ENCODE results near the gene HOGA1. TPM values are rescaled to one million over a fixed set of nuclear protein-coding genes. Genes with fewer than 3 reads are reported as not detected.

The HOGA1 gene
- total and polyA plus RNA-seq, 4 donors, result 21.7 to 31.4 (median 22.8) TPM

DNA sequence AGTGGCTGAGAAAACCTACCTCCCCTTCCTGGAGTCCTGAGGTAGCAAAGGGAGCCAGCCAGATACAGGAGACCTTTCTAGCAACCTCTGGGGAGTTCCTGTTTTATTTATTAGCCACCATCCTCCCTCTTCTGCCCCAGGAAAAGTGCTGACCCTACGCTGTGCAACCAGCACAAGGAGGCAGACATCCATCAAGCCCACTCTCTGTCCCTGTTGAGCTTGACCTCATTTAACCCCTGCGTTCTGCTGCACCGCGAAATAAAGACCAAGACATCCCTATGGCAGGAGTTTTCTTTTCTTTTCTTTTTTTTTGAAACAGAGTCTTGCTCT, 37.0 kb upstream of the HOGA1 start:
- no peak for DNase-seq (ENCODE audit: low spot score)
- TF ChIP-seq CTCF (IDR thresholded peaks at IDR 0.05; ENCODE audit: low read depth, low read length, missing input control) (no peak), MAX (IDR thresholded peaks at IDR 0.05) (no peak), RAD21 (IDR thresholded peaks at IDR 0.05) (no peak), NR2F2 (IDR thresholded peaks at IDR 0.05) (no peak), HNF4A (conservative IDR thresholded peaks at IDR 0.05) (no peak), SP1 (IDR thresholded peaks at IDR 0.05) (no peak), GABPA (IDR thresholded peaks at IDR 0.05 in 1 of 2, conservative IDR thresholded peaks at IDR 0.05 in 1 of 2) (no peak), YY1 (IDR thresholded peaks at IDR 0.05) (no peak), RXRA (IDR thresholded peaks at IDR 0.05) (no peak), EGR1 (IDR thresholded peaks at IDR 0.05; ENCODE audit: low read depth in 2 of 2) (no peak), HNF4G (IDR thresholded peaks at IDR 0.05) (no peak), JUND (IDR thresholded peaks at IDR 0.05) (no peak)
- TF ChIP-seq, protein P1, sequence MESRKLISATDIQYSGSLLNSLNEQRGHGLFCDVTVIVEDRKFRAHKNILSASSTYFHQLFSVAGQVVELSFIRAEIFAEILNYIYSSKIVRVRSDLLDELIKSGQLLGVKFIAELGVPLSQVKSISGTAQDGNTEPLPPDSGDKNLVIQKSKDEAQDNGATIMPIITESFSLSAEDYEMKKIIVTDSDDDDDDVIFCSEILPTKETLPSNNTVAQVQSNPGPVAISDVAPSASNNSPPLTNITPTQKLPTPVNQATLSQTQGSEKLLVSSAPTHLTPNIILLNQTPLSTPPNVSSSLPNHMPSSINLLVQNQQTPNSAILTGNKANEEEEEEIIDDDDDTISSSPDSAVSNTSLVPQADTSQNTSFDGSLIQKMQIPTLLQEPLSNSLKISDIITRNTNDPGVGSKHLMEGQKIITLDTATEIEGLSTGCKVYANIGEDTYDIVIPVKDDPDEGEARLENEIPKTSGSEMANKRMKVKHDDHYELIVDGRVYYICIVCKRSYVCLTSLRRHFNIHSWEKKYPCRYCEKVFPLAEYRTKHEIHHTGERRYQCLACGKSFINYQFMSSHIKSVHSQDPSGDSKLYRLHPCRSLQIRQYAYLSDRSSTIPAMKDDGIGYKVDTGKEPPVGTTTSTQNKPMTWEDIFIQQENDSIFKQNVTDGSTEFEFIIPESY (IDR thresholded peaks at IDR 0.05), result no peak
- 82% methylated on average over 4 of the region's 4 CpGs for WGBS
- no peak overlapping the region for H3K27ac ChIP-seq (ENCODE audit: low read depth in 1 of 2, low read length in 2 of 2)
- H3K27me3 ChIP-seq (ENCODE audit: control insufficient read depth in 4 of 4, insufficient read depth in 4 of 4, low read length in 3 of 4), result no peaks in the 10 kb centered on the region
- H3K9me3 ChIP-seq (ENCODE audit: control insufficient read depth in 4 of 4, low read length in 3 of 4), result no peaks in the 10 kb centered on the region
- H3K36me3 ChIP-seq (ENCODE audit: control insufficient read depth in 4 of 4, insufficient read depth in 3 of 4, low read depth in 1 of 4, low read length in 3 of 4), result peaks cover 0 to 2% (median 0%) of the 10 kb centered on the region in 4 donors
- peaks cover 0 to 2% (median 0%) of the 10 kb centered on the region in 4 donors for H3K4me1 ChIP-seq (ENCODE audit: control insufficient read depth in 4 of 4, insufficient read depth in 4 of 4, low read length in 3 of 4)
- H3K4me3 ChIP-seq (ENCODE audit: low read depth in 1 of 3, low read length in 3 of 3), result no peak overlapping the region
- no peak overlapping the region for H3K9ac ChIP-seq (ENCODE audit: low read depth in 1 of 2, low read length in 2 of 2)

DNA sequence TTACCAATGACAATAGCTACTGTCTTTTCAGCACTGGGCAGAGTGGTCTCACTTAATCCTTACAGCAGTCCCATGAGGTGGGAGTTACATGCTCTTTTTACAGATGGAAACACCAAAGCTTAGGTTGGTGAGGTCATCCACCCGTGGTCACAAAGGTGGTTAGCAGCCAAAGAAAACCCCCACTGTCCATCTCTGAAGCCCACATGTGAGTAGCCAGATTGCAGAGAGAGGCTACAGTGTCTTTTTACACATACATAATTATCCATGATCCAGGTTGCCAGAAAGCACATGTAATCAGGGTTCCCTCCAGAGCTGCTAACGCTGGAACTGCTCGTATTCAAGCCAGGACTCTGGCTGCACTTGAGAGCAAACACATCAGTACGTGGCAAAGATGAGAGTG, 36.2 kb upstream of the HOGA1 start:
- no peak overlapping the region for H3K4me3 ChIP-seq (ENCODE audit: low read depth in 1 of 3, low read length in 3 of 3)
- H3K4me1 ChIP-seq (ENCODE audit: control insufficient read depth in 4 of 4, insufficient read depth in 4 of 4, low read length in 3 of 4), result no peaks in the 10 kb centered on the region
- TF ChIP-seq ATF3 (IDR thresholded peaks at IDR 0.05) (no peak), HNF4A (conservative IDR thresholded peaks at IDR 0.05) (no peak), SP1 (IDR thresholded peaks at IDR 0.05) (no peak), FOXA2 (IDR thresholded peaks at IDR 0.05) (no peak), EGR1 (IDR thresholded peaks at IDR 0.05; ENCODE audit: low read depth in 2 of 2) (no peak), REST (IDR thresholded peaks at IDR 0.05) (no peak)
- H3K9me3 ChIP-seq (ENCODE audit: control insufficient read depth in 4 of 4, low read length in 3 of 4), result no peaks in the 10 kb centered on the region
- no peaks in the 10 kb centered on the region for H3K27me3 ChIP-seq (ENCODE audit: control insufficient read depth in 4 of 4, insufficient read depth in 4 of 4, low read length in 3 of 4)
- DNase-seq (ENCODE audit: low spot score), result no peak
- WGBS, result 82% methylated on average over 4 of the region's 4 CpGs
- H3K27ac ChIP-seq (ENCODE audit: low read depth in 1 of 2, low read length in 2 of 2), result no peak overlapping the region
- H3K36me3 ChIP-seq (ENCODE audit: control insufficient read depth in 4 of 4, insufficient read depth in 3 of 4, low read depth in 1 of 4, low read length in 3 of 4), result peaks cover 0 to 2% (median 0%) of the 10 kb centered on the region in 4 donors
- H3K9ac ChIP-seq (ENCODE audit: low read depth in 1 of 2, low read length in 2 of 2), result no peak overlapping the region

All from liver (tissue), 9 donors.